DND-41 (cell line): ENCODE measurements around the gene GIMD1.

Experiments used
- ATAC-seq: fragments of 200-7000 bp; cut with Tn5 transposase; 3 replicates; pipeline ENCODE4 v1.9.1; 2021; ENCODE audit warnings: low read depth; ENCODE audit not compliant: insufficient read depth
- DNase-seq: peaks from one replicate; pipeline ENCODE4 v3.0.0-alpha.2; 2020
- H2AFZ ChIP-seq: 2 replicates; pipeline ENCODE4 v1.6.0; 2012; ENCODE audit warnings: low read depth, low read length
- H3K27ac ChIP-seq: 2 replicates; pipeline ENCODE4 v1.5.1; 2012; ENCODE audit warnings: low read length, inconsistent platforms
- H3K27me3 ChIP-seq: fragments of 200-600 bp; sonication (generic); 2 replicates; pipeline ENCODE4 v1.6.0; 2012; ENCODE audit warnings: low read length, mild to moderate bottlenecking, inconsistent platforms; ENCODE audit not compliant: insufficient read depth, poor library complexity
- H3K36me3 ChIP-seq: 2 replicates; pipeline ENCODE4 v1.5.1; 2012; ENCODE audit warnings: low read length, inconsistent platforms; ENCODE audit not compliant: insufficient read depth
- H3K4me1 ChIP-seq: 2 replicates; pipeline ENCODE4 v1.5.1; 2012; ENCODE audit warnings: mild to moderate bottlenecking, low read length; ENCODE audit not compliant: insufficient read depth
- H3K4me2 ChIP-seq: 2 replicates; pipeline ENCODE4 v1.6.0; 2012; ENCODE audit warnings: mild to moderate bottlenecking, moderate library complexity, low read length, inconsistent platforms; ENCODE audit not compliant: insufficient read depth
- H3K4me3 ChIP-seq, 2 experiments: fragments of 200-600 bp in 1 of 2; shearing (Covaris generic) in 1 of 2; 2 replicates each; pipeline ENCODE4 v1.5.1; 2012 to 2016; ENCODE audit warnings: inconsistent platforms in 2 of 2, low read length in 2 of 2, mild to moderate bottlenecking in 2 of 2, low read depth in 1 of 2, moderate library complexity in 1 of 2
- H3K79me2 ChIP-seq: 2 replicates; pipeline ENCODE4 v1.6.0; 2012; ENCODE audit warnings: low read length, inconsistent platforms; ENCODE audit not compliant: insufficient read depth
- H3K9ac ChIP-seq: 2 replicates; pipeline ENCODE4 v1.6.0; 2012; ENCODE audit warnings: low read depth, mild to moderate bottlenecking, inconsistent platforms, low read length, moderate library complexity
- H3K9me3 ChIP-seq: 2 replicates; pipeline ENCODE4 v1.5.1; 2012; ENCODE audit warnings: low read length, moderate library complexity, mild to moderate bottlenecking, inconsistent platforms; ENCODE audit not compliant: insufficient read depth, severe bottlenecking
- H4K20me1 ChIP-seq: 2 replicates; pipeline ENCODE4 v1.6.0; 2012; ENCODE audit warnings: low read length; ENCODE audit not compliant: insufficient read depth
- EZH2 ChIP-seq: IDR thresholded peaks from 3 replicates; pipeline ENCODE4 v1.6.1; 2012; ENCODE audit warnings: borderline replicate concordance, low read depth, mild to moderate bottlenecking, moderate library complexity, low read length, inconsistent platforms; ENCODE audit not compliant: severe bottlenecking
- TF ChIP-seq, protein P1 (sequence below): IDR thresholded peaks from 2 replicates; pipeline ENCODE4 v1.5.1; 2012; ENCODE audit warnings: borderline replicate concordance, low read length, moderate library complexity, mild to moderate bottlenecking; ENCODE audit not compliant: poor library complexity, severe bottlenecking; ENCODE audit errors: extremely low read depth

GIMD1 gene

GRCh38 chr4:106318511-106318910 lies 50.1 kb downstream of the GIMD1 start:
- Histone ChIP-seq H3K9ac (0 out of 2 replicates have a peak overlapping the region, but pooled peaks have one; percentile 1), H3K4me3 (peak overlapping the region in 1 of 2 experiments; percentile 97; a peak in 1 of 4 replicates), H3K4me2 (peak overlapping the region; percentile 91; the same call in 1 of the 2 replicates), H3K4me1 (peaks cover 38% of the 10 kb centered on the region), H2AFZ (no peak overlapping the region), H3K79me2 (peaks cover 87% of the 10 kb centered on the region), H3K27me3 (no peaks in the 10 kb centered on the region), H4K20me1 (no peaks in the 10 kb centered on the region), H3K27ac (no peak overlapping the region), H3K9me3 (no peaks in the 10 kb centered on the region), H3K36me3 (peaks cover 7% of the 10 kb centered on the region)
- TF ChIP-seq, protein P1, sequence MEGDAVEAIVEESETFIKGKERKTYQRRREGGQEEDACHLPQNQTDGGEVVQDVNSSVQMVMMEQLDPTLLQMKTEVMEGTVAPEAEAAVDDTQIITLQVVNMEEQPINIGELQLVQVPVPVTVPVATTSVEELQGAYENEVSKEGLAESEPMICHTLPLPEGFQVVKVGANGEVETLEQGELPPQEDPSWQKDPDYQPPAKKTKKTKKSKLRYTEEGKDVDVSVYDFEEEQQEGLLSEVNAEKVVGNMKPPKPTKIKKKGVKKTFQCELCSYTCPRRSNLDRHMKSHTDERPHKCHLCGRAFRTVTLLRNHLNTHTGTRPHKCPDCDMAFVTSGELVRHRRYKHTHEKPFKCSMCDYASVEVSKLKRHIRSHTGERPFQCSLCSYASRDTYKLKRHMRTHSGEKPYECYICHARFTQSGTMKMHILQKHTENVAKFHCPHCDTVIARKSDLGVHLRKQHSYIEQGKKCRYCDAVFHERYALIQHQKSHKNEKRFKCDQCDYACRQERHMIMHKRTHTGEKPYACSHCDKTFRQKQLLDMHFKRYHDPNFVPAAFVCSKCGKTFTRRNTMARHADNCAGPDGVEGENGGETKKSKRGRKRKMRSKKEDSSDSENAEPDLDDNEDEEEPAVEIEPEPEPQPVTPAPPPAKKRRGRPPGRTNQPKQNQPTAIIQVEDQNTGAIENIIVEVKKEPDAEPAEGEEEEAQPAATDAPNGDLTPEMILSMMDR, result no peak
- no peak for TF ChIP-seq EZH2
- DNase-seq (no peak), ATAC-seq (no peak)

GRCh38 chr4:106317815-106318214 lies 50.8 kb downstream of the GIMD1 start:
- Histone ChIP-seq H3K9ac (peak overlapping the region; percentile 92), H3K27ac (no peak overlapping the region), H3K36me3 (peaks cover 7% of the 10 kb centered on the region), H4K20me1 (no peaks in the 10 kb centered on the region), H3K79me2 (peaks cover 86% of the 10 kb centered on the region), H3K27me3 (no peaks in the 10 kb centered on the region), H3K4me3 (peak overlapping the region; percentile 96 to 97; a peak in 3 of 4 replicates), H3K4me2 (peak overlapping the region; percentile 91), H3K9me3 (no peaks in the 10 kb centered on the region), H3K4me1 (peaks cover 43% of the 10 kb centered on the region), H2AFZ (no peak overlapping the region)
- no peak for TF ChIP-seq EZH2
- TF ChIP-seq, protein P1, result no peak
- DNase-seq (no peak), ATAC-seq (no peak)

DNA sequence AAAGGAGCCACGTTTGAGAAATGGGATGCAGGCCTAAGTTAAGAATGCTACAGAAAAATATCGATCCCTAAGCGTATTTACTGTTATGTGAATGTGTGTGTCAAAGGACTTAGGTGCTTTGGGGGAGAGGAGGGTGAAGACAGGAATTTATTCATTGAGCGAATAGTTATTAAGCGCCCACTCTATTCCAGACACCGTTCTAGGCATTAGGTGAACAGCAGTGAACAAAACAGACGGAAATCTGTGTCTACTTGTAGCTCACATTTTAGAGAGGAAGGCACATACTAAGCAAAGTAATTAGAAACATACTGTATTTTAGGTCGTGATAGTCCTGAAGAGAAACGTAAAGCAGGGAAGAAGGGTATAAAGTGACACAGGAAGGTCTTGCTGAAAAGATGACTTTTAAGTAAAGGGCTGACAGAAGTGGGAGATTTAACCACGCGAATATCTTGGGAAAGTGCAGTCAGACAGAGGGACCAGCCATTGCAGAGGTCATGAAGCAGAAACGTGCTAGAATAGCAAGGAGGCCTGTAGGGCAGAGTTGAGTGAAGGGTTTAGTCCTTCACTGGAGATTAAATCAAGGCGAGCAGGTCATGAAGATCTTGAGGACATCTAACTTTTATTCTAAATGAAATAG lies 51.7 kb downstream of the GIMD1 start:
- peak overlapping the region; percentile 98 for H2AFZ ChIP-seq
- ATAC-seq, result peak; percentile 0; the same call in 1 of the 3 replicates
- peak overlapping the region; percentile 92 for H3K9ac ChIP-seq
- H3K4me3 ChIP-seq, result peak overlapping the region; percentile 96 to 97
- H4K20me1 ChIP-seq, result no peaks in the 10 kb centered on the region
- TF ChIP-seq, protein P1, result no peak
- no peak for TF ChIP-seq EZH2
- no peak for DNase-seq
- no peaks in the 10 kb centered on the region for H3K27me3 ChIP-seq
- H3K27ac ChIP-seq, result peak overlapping the region; percentile 99
- peaks cover 43% of the 10 kb centered on the region for H3K4me1 ChIP-seq
- H3K79me2 ChIP-seq, result peaks cover 80% of the 10 kb centered on the region
- peaks cover 7% of the 10 kb centered on the region for H3K36me3 ChIP-seq
- H3K4me2 ChIP-seq, result peak overlapping the region; percentile 91
- H3K9me3 ChIP-seq, result no peaks in the 10 kb centered on the region
